PC-3 (cell line): ENCODE data around the gene FBXL7.

ENCODE experiments used
- EZH2 ChIP-seq: fragments of 300-600 bp; sonication (generic); IDR thresholded peaks from one replicate; pipeline ENCODE4 v1.6.1; 2017; ENCODE audit warnings: antibody characterized with exemption, mild to moderate bottlenecking, low read length; ENCODE audit not compliant: unreplicated experiment
- TF ChIP-seq, protein P1 (sequence below): fragments of 300-600 bp; sonication (generic); conservative IDR thresholded peaks from 2 replicates; pipeline ENCODE4 v1.5.1; 2017; ENCODE audit warnings: antibody characterized with exemption, low read depth, mild to moderate bottlenecking, low read length

DNA sequence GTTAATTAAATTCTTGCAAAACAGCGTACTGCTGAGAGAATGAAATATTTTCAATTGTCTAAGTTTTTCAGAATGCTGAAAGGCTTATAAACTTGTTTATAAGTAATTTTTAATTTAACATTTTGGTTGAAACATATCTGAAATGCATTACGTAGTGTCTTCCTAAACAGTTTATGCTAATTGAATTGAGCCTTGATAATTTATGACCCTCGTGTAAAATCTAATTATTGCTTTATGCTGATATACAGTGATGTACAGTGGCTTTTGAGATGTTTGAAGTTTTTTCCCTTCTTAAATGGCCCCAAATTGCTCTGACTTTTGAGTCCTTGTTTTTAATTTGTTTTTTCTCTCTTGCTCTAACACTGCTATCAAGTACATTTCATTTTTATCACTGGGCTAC, 262.7 kb downstream of the FBXL7 start:
- TF ChIP-seq, protein P1, sequence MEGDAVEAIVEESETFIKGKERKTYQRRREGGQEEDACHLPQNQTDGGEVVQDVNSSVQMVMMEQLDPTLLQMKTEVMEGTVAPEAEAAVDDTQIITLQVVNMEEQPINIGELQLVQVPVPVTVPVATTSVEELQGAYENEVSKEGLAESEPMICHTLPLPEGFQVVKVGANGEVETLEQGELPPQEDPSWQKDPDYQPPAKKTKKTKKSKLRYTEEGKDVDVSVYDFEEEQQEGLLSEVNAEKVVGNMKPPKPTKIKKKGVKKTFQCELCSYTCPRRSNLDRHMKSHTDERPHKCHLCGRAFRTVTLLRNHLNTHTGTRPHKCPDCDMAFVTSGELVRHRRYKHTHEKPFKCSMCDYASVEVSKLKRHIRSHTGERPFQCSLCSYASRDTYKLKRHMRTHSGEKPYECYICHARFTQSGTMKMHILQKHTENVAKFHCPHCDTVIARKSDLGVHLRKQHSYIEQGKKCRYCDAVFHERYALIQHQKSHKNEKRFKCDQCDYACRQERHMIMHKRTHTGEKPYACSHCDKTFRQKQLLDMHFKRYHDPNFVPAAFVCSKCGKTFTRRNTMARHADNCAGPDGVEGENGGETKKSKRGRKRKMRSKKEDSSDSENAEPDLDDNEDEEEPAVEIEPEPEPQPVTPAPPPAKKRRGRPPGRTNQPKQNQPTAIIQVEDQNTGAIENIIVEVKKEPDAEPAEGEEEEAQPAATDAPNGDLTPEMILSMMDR, result no peak
- TF ChIP-seq EZH2, result no peak
